Activated T-cell treated with anti-CD3 and anti-CD28 coated beads, Interleukin-2, amount 50 U/mL, for 48 hours (primary cell): ENCODE measurements around the gene BACH1.
"Not testable (repeated sequence)": the region's sequence is repeated elsewhere in the genome, so short reads cannot be mapped to it uniquely, and the experiment has no call there.

Experiments
- DNase-seq, 2 experiments: peaks; one replicate each; pipeline ENCODE4 v3.0.0-alpha.2; 2020

Gene BACH1

DNA sequence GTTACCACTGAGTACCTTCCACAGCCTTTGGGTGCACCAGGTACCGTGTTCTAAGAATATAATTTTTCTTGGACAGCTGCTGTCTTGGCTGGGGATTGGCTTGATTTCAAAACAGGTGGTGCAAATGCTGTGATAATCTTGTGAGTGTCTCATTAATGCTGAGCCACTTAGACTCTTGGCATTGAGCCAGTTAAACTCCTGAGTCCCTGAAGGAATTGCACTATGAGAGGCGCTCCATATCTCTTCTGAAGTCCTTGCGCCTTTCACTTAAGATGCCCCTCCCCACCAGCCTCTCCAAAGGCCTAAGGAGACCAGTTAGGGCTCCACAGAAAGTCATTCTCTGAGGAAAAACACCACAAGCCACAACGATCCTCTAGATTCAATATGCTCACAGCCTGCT, 51.0 kb downstream of the BACH1 start:
- DNase-seq = no peak

GRCh38 chr21:29350246-29350779, 51.6 kb downstream of the BACH1 start:
- no peak for DNase-seq

DNA sequence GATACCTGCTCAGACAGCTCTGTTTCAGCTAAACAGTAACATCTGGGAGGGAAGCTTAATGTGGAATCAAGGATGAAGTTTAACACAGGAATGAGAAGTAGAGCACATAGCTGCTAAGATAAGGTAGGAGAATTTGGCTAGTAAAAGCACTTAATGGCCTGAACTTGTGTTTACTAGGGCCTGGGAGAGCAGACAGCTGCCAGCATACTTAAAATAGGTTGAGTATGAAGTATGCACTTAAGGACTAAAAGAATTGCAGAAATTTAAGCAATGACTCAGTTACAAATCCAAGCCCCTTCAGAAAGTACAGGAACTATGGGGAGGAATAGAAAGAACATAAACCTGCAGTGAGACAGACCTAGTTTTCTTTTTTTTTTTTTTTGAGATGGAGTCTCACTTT, 53.0 kb downstream of the BACH1 start:
- no peak for DNase-seq

DNA sequence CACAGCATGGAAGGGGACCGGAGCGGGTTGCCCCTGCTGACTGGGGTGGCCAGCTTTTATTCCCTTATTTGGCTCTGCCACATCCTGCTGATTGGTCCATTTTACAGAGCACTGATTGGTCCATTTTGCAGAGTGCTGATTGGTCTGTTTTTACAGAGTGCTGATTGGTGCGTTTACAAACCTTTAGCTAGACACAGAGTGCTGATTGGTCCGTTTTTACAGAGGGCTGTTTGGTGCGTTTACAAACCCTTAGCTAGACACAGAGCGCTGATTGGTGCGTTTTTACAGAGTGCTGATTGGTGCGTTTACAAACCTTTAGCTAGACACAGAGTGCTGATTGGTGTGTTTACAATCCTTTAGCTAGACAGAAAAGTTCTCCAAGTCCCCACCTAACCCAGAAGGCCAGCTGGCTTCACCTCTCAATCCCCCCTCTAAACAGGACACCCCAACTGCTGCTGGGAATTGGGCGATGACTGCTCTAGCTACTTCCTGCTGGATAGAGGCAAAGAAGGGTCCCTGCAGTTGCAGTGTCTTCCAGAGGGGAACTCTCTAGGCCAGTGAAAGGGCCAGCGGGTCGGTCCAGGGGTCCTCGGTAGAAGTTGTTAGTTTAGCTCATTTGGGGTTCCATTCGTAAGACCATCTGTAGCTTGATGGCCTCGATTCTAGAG, 56.5 kb downstream of the BACH1 start:
- not testable (repeated sequence) for DNase-seq

- not testable (repeated sequence) for DNase-seq
Observed at GRCh38 chr21:29356291-29356690, 57.6 kb downstream of the BACH1 start.

GRCh38 chr21:29356810-29357209, 58.1 kb downstream of the BACH1 start:
- not testable (repeated sequence) for DNase-seq

DNA sequence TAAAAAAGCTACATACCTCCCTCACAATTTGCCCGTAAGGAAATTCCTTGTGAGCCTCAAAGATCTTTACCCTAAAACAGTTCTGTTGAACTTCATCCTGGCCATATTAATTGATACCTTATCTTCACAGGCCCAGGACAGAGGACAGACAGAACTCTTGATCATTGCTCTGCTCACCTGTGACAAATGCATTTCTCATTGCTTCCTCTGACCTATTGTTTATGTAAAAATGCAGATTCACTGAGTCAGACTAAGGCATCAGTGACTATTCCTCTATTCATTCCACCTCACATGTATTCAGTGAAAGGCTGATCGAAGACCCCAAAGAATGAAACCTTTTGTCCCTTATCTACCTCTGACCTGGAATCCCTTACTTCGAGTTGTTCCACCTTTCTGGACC, 61.0 kb downstream of the BACH1 start:
- DNase-seq = no peak

GRCh38 chr21:29360799-29361765, 62.4 kb downstream of the BACH1 start:
- no peak for DNase-seq

GRCh38 chr21:29362758-29363157, 64.0 kb downstream of the BACH1 start:
- no peak for DNase-seq

GRCh38 chr21:29365661-29366265, 67.0 kb downstream of the BACH1 start:
- DNase-seq = no peak

- no peak for DNase-seq
Observed at GRCh38 chr21:29366532-29366931, 67.8 kb downstream of the BACH1 start.

DNA sequence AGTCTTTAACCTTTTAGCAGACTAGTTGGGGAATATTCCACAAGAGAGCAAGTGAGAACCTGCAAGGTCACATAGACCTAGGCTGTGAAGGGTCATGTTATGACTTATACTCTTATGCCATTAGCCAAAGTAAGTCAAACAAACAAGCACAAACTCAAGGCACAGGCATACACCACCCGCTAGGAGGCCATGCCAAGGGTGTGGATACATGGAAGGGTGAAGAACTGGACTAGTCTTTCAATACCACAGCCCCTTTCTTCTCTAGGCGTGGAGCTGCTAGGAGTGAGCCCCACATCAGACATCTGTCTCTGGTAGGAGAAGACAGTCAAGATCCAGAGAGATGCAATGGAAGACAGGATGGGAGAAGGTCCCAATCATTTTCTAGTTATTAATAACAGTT, 68.6 kb downstream of the BACH1 start:
- no peak for DNase-seq

DNA sequence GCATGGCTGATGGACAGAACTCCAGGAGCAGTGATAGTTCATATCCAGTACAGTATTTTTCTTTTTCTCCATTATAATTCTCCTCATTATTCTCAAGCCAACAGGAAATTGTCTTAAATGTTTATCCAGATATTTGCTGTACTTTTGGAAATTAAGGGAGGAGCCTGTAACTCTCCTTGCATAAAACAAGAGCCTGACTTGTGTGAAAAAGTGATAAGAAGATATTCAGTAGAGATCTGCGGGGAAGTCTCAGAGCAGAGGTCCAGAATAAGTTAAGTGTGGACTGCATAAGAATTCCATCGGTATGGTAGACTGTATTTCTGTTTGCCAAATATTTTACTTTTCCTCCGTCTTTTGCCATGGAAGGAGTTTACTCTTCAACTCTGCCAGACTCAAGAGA, 70.2 kb downstream of the BACH1 start:
- no peak for DNase-seq

GRCh38 chr21:29371464-29371863, 72.7 kb downstream of the BACH1 start:
- peak; percentile 42 to 44 for DNase-seq

DNA sequence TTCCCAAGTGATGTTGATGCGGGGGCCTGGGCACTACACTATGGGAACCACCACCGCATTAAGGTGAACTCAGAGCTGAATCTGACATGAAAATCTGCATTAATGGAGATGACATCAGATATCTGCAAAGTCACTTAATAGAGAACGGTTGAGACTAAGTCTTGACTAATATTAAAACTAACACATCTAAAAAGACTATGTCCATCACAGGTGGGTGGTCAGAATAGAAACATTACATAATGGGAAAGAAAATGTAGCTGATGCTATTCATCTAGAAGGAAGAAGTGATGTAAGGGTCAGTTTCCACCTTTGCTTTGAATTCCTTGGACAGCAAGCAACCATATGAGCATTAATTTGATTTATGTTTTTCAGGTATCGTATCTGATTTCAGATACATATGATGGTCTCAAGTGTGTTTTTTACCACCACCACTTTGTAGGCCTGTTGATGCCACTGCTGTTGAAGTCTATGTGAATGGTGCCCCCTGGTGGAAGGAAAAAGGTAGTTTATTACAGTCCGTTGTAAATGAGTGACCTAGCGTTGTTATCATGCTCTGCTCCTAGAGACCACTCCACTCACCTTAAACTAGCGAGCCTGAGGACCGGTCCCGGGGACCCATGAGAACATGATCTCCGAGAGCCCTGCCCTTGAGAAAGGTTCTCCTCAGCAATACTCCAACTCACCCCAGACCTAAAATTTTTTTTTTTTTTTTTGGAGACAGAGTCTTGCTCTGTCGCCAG, 73.5 kb downstream of the BACH1 start:
- DNase-seq = peak; percentile 38 to 44

GRCh38 chr21:29374481-29374880, 75.8 kb downstream of the BACH1 start:
- DNase-seq = no peak

DNA sequence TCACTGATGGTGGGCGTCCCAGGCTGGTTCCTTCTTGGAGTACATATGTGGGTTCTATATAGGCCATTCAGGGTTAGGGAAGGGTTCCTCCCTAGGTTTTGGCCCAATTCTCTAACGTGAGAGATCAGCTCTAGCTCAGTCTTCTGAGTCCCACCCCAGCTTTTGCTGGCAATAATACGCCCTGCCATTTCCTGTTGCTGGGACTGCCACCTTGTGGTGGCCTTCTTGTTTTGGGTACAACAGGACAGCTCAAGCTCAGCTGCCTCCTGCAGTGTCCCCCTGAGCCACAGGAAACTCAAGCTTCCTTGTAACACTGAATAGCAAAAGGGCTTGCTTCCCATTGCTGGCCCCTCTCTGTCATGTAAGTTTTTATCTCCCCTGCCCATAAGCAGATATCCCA, 77.8 kb downstream of the BACH1 start:
- peak; percentile 72 to 74 for DNase-seq

DNA sequence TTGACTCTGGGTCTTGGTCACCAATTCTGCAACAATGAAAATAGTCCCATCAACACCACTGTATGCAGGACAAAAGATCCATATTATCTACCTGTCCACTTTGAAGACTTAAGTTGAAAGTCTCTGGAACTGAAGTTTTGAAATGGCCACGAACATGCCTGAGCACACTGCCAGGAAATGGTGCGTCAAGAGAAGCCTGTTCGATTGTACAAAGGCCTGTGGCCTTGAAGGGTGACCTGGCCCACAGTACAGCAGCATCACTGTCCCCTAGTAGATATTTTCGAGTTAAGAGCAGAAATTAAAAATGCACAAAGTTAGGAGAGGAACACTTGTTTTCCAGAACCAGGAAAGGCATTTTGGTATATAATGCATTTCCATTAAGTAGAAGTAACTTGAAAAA, 78.5 kb downstream of the BACH1 start:
- no peak for DNase-seq

- no peak for DNase-seq
Observed at GRCh38 chr21:29378832-29379231, 80.1 kb downstream of the BACH1 start.

DNA sequence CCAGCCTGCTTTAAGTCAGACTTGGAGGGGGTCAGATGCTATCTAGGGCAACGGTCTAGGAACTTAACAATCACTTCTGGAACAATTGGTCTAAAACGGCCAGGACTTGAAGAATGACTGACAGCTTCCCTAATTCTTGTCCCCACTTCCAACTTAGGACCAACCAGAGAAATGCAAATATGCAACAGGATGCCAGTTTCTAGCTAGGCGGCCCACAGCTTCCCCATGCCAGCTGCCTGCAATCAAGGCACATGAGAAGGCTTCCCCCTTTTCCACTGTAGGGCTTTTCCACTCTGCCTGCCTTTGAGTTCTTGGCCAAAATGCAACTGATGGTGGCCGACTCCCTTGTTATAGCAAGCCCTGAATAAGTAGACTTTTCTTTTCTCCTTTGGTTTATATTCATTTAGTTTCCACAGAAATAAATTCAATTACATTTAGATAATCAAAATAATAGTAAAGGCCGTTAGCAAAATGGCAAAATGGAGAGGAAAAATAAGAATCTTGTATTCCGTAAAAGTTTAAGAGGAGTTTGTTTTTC, 80.9 kb downstream of the BACH1 start:
- DNase-seq = no peak

DNA sequence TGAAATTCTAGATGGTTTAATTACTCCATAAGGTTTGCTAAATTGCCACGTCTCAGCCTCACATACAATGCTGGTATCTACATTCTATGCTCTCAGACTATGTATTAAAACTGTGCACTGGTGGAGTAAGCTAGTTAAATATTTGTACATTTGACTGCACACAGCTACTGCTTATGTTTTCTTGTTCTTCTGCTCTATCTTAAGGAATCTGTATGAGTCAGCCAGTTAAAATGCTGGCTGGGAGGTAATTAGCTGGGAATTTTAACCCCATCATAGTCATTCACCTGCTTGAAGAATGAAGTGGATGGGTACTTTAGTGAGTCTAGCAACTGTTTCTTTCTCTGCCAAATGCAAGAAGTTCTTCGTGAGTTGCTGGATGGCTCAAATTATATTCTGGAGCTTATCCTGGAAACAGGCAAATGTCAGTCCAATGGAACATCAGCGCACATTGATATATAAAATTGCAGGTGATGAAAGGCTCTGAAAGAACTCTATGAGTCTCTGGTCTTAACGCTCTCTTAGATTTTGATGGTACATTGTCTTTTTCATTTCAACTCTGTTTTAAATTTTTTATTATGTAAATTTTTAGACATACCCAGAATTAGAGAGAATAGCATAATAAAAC, 83.4 kb downstream of the BACH1 start:
- DNase-seq = no peak
